ENCODE results near the gene NUPR2. TPM values are rescaled to one million over a fixed set of nuclear protein-coding genes. Genes with fewer than 3 reads are reported as not detected.

NUPR2 gene
- total and polyA plus RNA-seq, 2 of the 8 experiments (the other 6 are each of a cell fraction or from before 2014, with no cell fraction given) = not detected

DNA sequence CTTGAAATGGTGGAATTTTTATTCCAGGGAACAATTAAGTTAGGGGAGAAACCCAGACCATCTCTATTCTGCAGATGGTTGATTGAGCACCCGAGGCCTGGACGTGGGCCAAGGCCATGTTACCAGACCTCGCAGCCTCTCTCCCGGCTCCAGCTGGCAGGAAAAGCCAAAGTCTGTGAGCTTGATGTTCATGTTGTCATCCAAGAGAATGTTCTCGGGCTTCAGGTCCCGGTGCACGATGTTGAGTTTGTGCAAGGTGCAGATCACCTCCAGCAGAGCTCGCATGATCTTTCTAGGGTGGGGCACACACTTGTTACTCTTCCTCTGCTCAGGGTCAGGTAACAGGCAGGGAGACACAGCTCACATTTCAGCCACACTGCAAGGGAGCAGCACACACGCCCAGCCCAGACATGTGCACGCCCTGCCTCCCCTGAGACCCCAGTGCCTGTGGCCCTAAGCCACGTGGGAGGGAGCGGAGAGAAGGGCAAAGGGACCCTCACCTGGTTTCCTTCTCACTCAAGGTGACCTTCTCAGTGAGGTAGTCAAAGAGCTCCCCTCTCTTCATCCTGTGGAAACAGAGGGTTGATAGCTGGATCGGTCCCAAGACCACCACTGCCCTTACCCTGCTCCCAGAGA, 32.9 kb downstream of the NUPR2 start (continued):
- TF ChIP-seq, protein P1, sequence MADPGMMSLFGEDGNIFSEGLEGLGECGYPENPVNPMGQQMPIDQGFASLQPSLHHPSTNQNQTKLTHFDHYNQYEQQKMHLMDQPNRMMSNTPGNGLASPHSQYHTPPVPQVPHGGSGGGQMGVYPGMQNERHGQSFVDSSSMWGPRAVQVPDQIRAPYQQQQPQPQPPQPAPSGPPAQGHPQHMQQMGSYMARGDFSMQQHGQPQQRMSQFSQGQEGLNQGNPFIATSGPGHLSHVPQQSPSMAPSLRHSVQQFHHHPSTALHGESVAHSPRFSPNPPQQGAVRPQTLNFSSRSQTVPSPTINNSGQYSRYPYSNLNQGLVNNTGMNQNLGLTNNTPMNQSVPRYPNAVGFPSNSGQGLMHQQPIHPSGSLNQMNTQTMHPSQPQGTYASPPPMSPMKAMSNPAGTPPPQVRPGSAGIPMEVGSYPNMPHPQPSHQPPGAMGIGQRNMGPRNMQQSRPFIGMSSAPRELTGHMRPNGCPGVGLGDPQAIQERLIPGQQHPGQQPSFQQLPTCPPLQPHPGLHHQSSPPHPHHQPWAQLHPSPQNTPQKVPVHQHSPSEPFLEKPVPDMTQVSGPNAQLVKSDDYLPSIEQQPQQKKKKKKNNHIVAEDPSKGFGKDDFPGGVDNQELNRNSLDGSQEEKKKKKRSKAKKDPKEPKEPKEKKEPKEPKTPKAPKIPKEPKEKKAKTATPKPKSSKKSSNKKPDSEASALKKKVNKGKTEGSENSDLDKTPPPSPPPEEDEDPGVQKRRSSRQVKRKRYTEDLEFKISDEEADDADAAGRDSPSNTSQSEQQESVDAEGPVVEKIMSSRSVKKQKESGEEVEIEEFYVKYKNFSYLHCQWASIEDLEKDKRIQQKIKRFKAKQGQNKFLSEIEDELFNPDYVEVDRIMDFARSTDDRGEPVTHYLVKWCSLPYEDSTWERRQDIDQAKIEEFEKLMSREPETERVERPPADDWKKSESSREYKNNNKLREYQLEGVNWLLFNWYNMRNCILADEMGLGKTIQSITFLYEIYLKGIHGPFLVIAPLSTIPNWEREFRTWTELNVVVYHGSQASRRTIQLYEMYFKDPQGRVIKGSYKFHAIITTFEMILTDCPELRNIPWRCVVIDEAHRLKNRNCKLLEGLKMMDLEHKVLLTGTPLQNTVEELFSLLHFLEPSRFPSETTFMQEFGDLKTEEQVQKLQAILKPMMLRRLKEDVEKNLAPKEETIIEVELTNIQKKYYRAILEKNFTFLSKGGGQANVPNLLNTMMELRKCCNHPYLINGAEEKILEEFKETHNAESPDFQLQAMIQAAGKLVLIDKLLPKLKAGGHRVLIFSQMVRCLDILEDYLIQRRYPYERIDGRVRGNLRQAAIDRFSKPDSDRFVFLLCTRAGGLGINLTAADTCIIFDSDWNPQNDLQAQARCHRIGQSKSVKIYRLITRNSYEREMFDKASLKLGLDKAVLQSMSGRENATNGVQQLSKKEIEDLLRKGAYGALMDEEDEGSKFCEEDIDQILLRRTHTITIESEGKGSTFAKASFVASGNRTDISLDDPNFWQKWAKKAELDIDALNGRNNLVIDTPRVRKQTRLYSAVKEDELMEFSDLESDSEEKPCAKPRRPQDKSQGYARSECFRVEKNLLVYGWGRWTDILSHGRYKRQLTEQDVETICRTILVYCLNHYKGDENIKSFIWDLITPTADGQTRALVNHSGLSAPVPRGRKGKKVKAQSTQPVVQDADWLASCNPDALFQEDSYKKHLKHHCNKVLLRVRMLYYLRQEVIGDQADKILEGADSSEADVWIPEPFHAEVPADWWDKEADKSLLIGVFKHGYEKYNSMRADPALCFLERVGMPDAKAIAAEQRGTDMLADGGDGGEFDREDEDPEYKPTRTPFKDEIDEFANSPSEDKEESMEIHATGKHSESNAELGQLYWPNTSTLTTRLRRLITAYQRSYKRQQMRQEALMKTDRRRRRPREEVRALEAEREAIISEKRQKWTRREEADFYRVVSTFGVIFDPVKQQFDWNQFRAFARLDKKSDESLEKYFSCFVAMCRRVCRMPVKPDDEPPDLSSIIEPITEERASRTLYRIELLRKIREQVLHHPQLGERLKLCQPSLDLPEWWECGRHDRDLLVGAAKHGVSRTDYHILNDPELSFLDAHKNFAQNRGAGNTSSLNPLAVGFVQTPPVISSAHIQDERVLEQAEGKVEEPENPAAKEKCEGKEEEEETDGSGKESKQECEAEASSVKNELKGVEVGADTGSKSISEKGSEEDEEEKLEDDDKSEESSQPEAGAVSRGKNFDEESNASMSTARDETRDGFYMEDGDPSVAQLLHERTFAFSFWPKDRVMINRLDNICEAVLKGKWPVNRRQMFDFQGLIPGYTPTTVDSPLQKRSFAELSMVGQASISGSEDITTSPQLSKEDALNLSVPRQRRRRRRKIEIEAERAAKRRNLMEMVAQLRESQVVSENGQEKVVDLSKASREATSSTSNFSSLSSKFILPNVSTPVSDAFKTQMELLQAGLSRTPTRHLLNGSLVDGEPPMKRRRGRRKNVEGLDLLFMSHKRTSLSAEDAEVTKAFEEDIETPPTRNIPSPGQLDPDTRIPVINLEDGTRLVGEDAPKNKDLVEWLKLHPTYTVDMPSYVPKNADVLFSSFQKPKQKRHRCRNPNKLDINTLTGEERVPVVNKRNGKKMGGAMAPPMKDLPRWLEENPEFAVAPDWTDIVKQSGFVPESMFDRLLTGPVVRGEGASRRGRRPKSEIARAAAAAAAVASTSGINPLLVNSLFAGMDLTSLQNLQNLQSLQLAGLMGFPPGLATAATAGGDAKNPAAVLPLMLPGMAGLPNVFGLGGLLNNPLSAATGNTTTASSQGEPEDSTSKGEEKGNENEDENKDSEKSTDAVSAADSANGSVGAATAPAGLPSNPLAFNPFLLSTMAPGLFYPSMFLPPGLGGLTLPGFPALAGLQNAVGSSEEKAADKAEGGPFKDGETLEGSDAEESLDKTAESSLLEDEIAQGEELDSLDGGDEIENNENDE (IDR thresholded peaks at IDR 0.05; ENCODE audit: insufficient replicate concordance, low read length) = no peak
- TF ChIP-seq YY1 (IDR thresholded peaks at IDR 0.05; ENCODE audit: low read depth, low read length) = no peak
- no peak for TF ChIP-seq FOSL1 (IDR thresholded peaks at IDR 0.05; ENCODE audit: insufficient read depth, low read depth, low read length)
- TF ChIP-seq SIRT6 (IDR thresholded peaks at IDR 0.05; ENCODE audit: low read length) = no peak
- no peak for TF ChIP-seq HDAC2 (IDR thresholded peaks at IDR 0.05; ENCODE audit: borderline replicate concordance in 1 of 2, low read depth in 2 of 2, low read length in 2 of 2)
- TF ChIP-seq BRCA1 (IDR thresholded peaks at IDR 0.05; ENCODE audit: low read depth, low read length) = no peak
- no peak for TF ChIP-seq KDM5A (IDR thresholded peaks at IDR 0.05; ENCODE audit: low read length)
- no peak for TF ChIP-seq RBBP5 (IDR thresholded peaks at IDR 0.05; ENCODE audit: borderline replicate concordance, low read depth, low read length)
- TF ChIP-seq TAF1 (IDR thresholded peaks at IDR 0.05; ENCODE audit: low read depth, low read length) = no peak
- no peak for TF ChIP-seq KDM1A (IDR thresholded peaks at IDR 0.05; ENCODE audit: borderline replicate concordance, low read length)

Measured in H1 (cell line).